Mesenchymal stem cell (in vitro differentiated cells and primary cell): ENCODE measurements around the gene NUP37.
"Not testable (repeated sequence)": the region's sequence is repeated elsewhere in the genome, so short reads cannot be mapped to it uniquely, and the experiment has no call there.

ENCODE experiments used
- DNase-seq: peaks from one replicate; pipeline ENCODE4 v3.0.0-alpha.2; 2013
- H2AFZ ChIP-seq: one replicate; pipeline ENCODE4 v1.6.1; 2013; ENCODE audit warnings: low read depth, mild to moderate bottlenecking, control low read depth, inconsistent platforms, low read length, moderate library complexity
- H2AK5ac ChIP-seq: 2 replicates; pipeline ENCODE4 v1.6.1; 2013; ENCODE audit warnings: low read length, moderate library complexity, mild to moderate bottlenecking, inconsistent platforms; ENCODE audit not compliant: severe bottlenecking
- H2BK120ac ChIP-seq: one replicate; pipeline ENCODE4 v1.6.1; 2013; ENCODE audit warnings: low read depth, mild to moderate bottlenecking, inconsistent platforms, low read length, moderate library complexity
- H2BK12ac ChIP-seq, 2 experiments: one replicate each; pipeline ENCODE4 v1.6.1; 2013; ENCODE audit warnings: inconsistent platforms in 2 of 2, low read length in 2 of 2, mild to moderate bottlenecking in 2 of 2, moderate library complexity in 2 of 2, control low read depth in 1 of 2
- H2BK15ac ChIP-seq: one replicate; pipeline ENCODE4 v1.6.1; 2013; ENCODE audit warnings: mild to moderate bottlenecking, low read depth, inconsistent platforms; ENCODE audit not compliant: poor library complexity, severe bottlenecking
- H2BK5ac ChIP-seq: 2 replicates; pipeline ENCODE4 v1.6.1; 2013; ENCODE audit warnings: low read depth, mild to moderate bottlenecking, low read length, control low read depth, inconsistent platforms; ENCODE audit not compliant: poor library complexity, severe bottlenecking
- H3K14ac ChIP-seq, 2 experiments: one replicate each; pipeline ENCODE4 v1.6.1; 2013; ENCODE audit warnings: inconsistent platforms in 2 of 2, low read length in 2 of 2, control low read depth in 1 of 2, mild to moderate bottlenecking in 1 of 2, moderate library complexity in 1 of 2
- H3K18ac ChIP-seq, 2 experiments: one replicate each; pipeline ENCODE4 v1.6.1; 2013; ENCODE audit warnings: inconsistent platforms in 2 of 2, low read length in 2 of 2, control low read depth in 1 of 2, low read depth in 1 of 2, mild to moderate bottlenecking in 1 of 2
- H3K23ac ChIP-seq, 2 experiments: one replicate each; pipeline ENCODE4 v1.6.1; 2013; ENCODE audit warnings: inconsistent platforms in 2 of 2, low read length in 2 of 2, mild to moderate bottlenecking in 2 of 2, moderate library complexity in 2 of 2, control low read depth in 1 of 2
- H3K27ac ChIP-seq: 2 replicates; pipeline ENCODE4 v1.5.1; 2013; ENCODE audit warnings: mild to moderate bottlenecking, moderate library complexity, low read length, control low read depth, inconsistent platforms; ENCODE audit not compliant: poor library complexity, severe bottlenecking
- H3K27me3 ChIP-seq, 2 experiments: 2 replicates each; pipeline versions ENCODE4 v1.6.1 to v1.7.0; 2013; ENCODE audit warnings: low read length in 2 of 2, mild to moderate bottlenecking in 2 of 2, moderate library complexity in 2 of 2, control low read depth in 1 of 2, inconsistent platforms in 1 of 2; ENCODE audit not compliant: control insufficient read depth in 1 of 2, insufficient read depth in 1 of 2
- H3K36me3 ChIP-seq, 2 experiments: 2 replicates each; pipeline versions ENCODE4 v1.6.1 to v1.7.0; 2013; ENCODE audit warnings: low read length in 2 of 2, control low read depth in 1 of 2, inconsistent platforms in 1 of 2, low read depth in 1 of 2, mild to moderate bottlenecking in 1 of 2; ENCODE audit not compliant: insufficient read depth in 2 of 2, control insufficient read depth in 1 of 2
- H3K4ac ChIP-seq, 2 experiments: one replicate each; pipeline ENCODE4 v1.6.1; 2013; ENCODE audit warnings: inconsistent platforms in 2 of 2, low read length in 2 of 2, mild to moderate bottlenecking in 2 of 2, moderate library complexity in 2 of 2, control low read depth in 1 of 2, low read depth in 1 of 2
- H3K4me1 ChIP-seq: 2 replicates; pipeline ENCODE4 v1.6.1; 2013; ENCODE audit warnings: low read depth, low read length, control low read depth; ENCODE audit not compliant: control insufficient read depth, insufficient read depth
- H3K4me2 ChIP-seq: 2 replicates; pipeline ENCODE4 v1.6.1; 2013; ENCODE audit warnings: low read length, mild to moderate bottlenecking, inconsistent platforms; ENCODE audit not compliant: poor library complexity, severe bottlenecking
- H3K4me3 ChIP-seq, 2 experiments: 2 replicates each; pipeline versions ENCODE4 v1.5.1 to v1.7.0; 2013; ENCODE audit warnings: low read length in 2 of 2, mild to moderate bottlenecking in 2 of 2, control low read depth in 1 of 2, low read depth in 1 of 2; ENCODE audit not compliant: insufficient read depth in 1 of 2
- H3K79me1 ChIP-seq: replicated peaks from 2 replicates; pipeline ENCODE4 v1.6.1; 2013; ENCODE audit warnings: mild to moderate bottlenecking, control low read depth, low read length, inconsistent platforms; ENCODE audit not compliant: poor library complexity, severe bottlenecking
- H3K9ac ChIP-seq: 2 replicates; pipeline ENCODE4 v1.7.0; 2013; ENCODE audit warnings: mild to moderate bottlenecking, low read length, moderate library complexity
- H3K9me3 ChIP-seq: 2 replicates; pipeline ENCODE4 v1.7.0; 2013; ENCODE audit warnings: mild to moderate bottlenecking, low read length; ENCODE audit not compliant: control insufficient read depth
- H4K8ac ChIP-seq: one replicate; pipeline ENCODE4 v1.6.1; 2013; ENCODE audit warnings: inconsistent platforms, mild to moderate bottlenecking, low read length, moderate library complexity
- H4K91ac ChIP-seq: one replicate; pipeline ENCODE4 v1.6.1; 2013; ENCODE audit warnings: mild to moderate bottlenecking, low read length, inconsistent platforms
- WGBS: methylation state at CpG from one replicate; pipeline ENCODE4 v1.1.7; 2013; ENCODE audit warnings: mixed read lengths; 5-methylcytosine and 5-hydroxymethylcytosine counted together

Gene NUP37

GRCh38 chr12:102155206-102155605 lies 35.3 kb upstream of the NUP37 start:
- H3K4me1 ChIP-seq, H2AFZ ChIP-seq, H2BK15ac ChIP-seq, H3K79me1 ChIP-seq, H4K8ac ChIP-seq, H3K4ac ChIP-seq, H3K9ac ChIP-seq, H3K14ac ChIP-seq, H2BK5ac ChIP-seq, H3K27ac ChIP-seq, H2BK12ac ChIP-seq, H3K9me3 ChIP-seq, H3K36me3 ChIP-seq, H4K91ac ChIP-seq, H3K18ac ChIP-seq, H2AK5ac ChIP-seq, H3K27me3 ChIP-seq, DNase-seq, H3K4me3 ChIP-seq, H2BK120ac ChIP-seq, H3K4me2 ChIP-seq, H3K23ac ChIP-seq: not testable (repeated sequence)
- WGBS, result 100% methylated on average over 3 of the region's 3 CpGs

GRCh38 chr12:102147062-102147587 lies 27.2 kb upstream of the NUP37 start:
- not testable (repeated sequence) for H2AFZ ChIP-seq, H2AK5ac ChIP-seq, H3K18ac ChIP-seq, H3K4me2 ChIP-seq, H2BK12ac ChIP-seq, H2BK5ac ChIP-seq, H3K14ac ChIP-seq, H3K4me1 ChIP-seq, H3K9ac ChIP-seq, H2BK15ac ChIP-seq, H3K27me3 ChIP-seq, H3K27ac ChIP-seq, H3K9me3 ChIP-seq, H3K4me3 ChIP-seq, H3K36me3 ChIP-seq, H3K4ac ChIP-seq, H2BK120ac ChIP-seq, H4K8ac ChIP-seq, H4K91ac ChIP-seq, DNase-seq, H3K79me1 ChIP-seq, H3K23ac ChIP-seq
- WGBS, result 100% methylated on average over 3 of the region's 4 CpGs

DNA sequence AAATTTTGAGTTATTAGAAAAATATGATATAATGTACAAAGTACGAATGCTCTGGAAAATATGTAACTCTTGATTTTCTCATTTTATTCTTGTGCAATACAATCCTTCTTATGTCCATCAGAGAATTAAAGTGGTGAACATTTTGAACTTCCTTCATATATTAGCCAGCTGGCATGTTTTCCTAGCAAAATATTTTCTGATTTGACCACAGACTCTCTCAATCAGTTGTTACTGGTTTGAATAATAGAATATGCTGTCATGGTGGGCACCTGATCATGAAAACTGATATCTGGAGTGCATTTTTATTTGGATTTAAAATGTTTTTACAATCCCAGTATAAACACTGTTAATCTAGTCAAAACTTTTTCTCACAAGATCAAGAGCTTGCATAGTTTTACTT lies 24.3 kb upstream of the NUP37 start:
- Histone ChIP-seq H3K4me1 (no peaks in the 10 kb centered on the region), H3K9ac (no peak overlapping the region), H2BK120ac (no peak overlapping the region), H2AK5ac (no peak overlapping the region), H2BK5ac (no peak overlapping the region), H4K91ac (no peak overlapping the region), H3K18ac (no peak overlapping the region), H3K23ac (no peak overlapping the region), H3K36me3 (no peaks in the 10 kb centered on the region), H2BK12ac (no peak overlapping the region), H2BK15ac (no peak overlapping the region), H3K4me2 (no peak overlapping the region), H3K4me3 (no peak overlapping the region), H4K8ac (no peak overlapping the region), H3K9me3 (no peaks in the 10 kb centered on the region), H3K4ac (no peak overlapping the region), H3K79me1 (peaks cover 2% of the 10 kb centered on the region), H3K27me3 (no peaks in the 10 kb centered on the region), H3K14ac (no peak overlapping the region), H3K27ac (no peak overlapping the region), H2AFZ (no peak overlapping the region)
- no peak for DNase-seq
- no CpG with 5 or more reads among the region's 1 CpG for WGBS

DNA sequence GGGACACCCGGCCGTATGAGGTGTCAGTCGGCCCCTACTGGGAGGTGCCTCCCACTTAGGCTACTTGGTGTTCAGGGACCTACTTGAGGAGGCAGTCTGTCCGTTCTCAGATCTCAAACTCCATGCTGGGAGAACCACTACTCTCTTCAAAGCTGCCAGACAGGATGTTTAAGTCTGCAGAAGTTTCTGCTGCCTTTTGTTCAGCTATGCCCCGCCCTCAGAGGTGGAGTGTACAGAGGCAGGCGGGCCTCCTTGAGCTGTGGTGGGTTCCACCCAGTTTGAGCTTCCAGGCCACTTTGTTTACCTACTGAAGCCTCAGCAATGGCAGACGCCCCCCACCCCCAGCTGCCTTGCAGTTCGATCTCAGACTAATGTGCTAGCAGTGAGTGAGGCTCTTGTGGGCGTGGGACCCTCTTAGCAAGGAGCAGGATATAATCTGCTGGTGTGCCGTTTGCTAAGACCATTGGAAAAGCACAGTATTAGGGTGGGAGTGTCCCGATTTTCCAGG lies 23.0 kb upstream of the NUP37 start:
- H2BK5ac ChIP-seq, H3K4me3 ChIP-seq, H3K4me1 ChIP-seq, H3K79me1 ChIP-seq, H3K4ac ChIP-seq, H2AFZ ChIP-seq, H3K27me3 ChIP-seq, H3K9me3 ChIP-seq, H2BK12ac ChIP-seq, H3K4me2 ChIP-seq, H3K9ac ChIP-seq, H3K27ac ChIP-seq, H3K14ac ChIP-seq, H4K91ac ChIP-seq, DNase-seq, H4K8ac ChIP-seq, H2AK5ac ChIP-seq, H3K23ac ChIP-seq, H2BK15ac ChIP-seq, H2BK120ac ChIP-seq, H3K36me3 ChIP-seq, H3K18ac ChIP-seq: not testable (repeated sequence)
- WGBS, result 96% methylated on average over 11 of the region's 11 CpGs
